ENCODE data around the gene ZBTB12.
"Not testable (repeated sequence)": the region's sequence is repeated elsewhere in the genome, so short reads cannot be mapped to it uniquely, and the experiment has no call there.

GRCh38 chr6:31932137-31932536 is 30.3 kb upstream of the ZBTB12 start:
- TF ChIP-seq CTCF, POLR2A, POLR2AphosphoS5 (IDR thresholded peaks at IDR 0.05): not testable (repeated sequence)

Data from prostate gland (tissue), 2 donors.